ENCODE measurements around the gene ELOVL7.
A peak's percentile ranks its signal among the peaks of the same experiment; 100 is the strongest.
"Not testable (repeated sequence)": the region's sequence is repeated elsewhere in the genome, so short reads cannot be mapped to it uniquely, and the experiment has no call there.

Gene ELOVL7

DNA sequence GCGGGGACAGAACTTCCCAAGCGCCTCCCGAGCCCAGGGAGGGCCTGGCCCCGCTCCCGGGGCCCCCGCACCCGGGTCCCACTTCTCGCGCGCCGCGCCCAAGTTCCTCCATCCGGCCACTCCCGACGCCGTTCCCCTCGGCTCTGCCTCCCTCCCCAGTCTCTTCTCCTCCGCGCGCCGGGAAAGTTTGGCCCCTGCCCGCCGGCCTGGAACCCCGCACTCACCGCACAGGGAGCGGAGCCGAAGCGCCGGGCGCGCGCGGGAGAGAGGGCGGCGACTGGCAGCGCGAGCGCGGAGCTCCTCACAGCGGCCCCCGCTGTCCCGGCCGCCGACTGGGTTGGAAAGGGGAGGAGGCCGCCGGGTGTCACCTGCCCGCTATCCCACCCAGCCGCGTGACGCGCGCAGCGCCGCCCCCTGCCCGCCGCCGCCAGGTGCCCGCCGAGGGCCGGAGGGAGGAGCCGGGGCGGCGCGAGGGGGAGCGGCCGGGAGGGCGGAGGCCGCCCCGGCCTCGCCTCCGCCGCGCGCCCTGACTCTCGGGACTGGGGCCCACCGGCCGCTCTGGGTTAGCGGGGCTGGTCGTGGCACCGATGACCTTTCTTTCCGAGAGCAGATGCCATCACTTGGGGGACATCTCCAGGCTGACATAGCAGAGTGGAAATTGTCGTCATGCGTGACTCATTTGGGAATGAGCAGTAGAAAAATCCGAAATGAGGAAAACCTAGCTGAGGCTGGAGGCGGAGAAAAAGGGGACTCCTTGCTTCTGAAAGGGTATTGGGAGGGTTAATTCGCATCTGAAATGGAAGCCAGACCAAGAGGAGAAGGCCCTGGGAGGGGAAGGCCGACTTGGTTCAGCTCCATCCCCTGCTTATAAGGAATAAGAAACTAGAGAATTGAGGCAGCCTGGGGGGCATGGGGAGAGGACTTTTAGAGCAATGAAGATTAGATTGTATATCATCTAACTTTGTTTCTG, at the start of gene ELOVL7:
TSS of gene ELOVL7 (minus strand) at position 334 of the 970 bp plus-strand sequence. CDS start 56,872 bp downstream, outside the sequence.
- DNase-seq (ENCODE audit: low read depth in 2 of 2), result no peak

DNA sequence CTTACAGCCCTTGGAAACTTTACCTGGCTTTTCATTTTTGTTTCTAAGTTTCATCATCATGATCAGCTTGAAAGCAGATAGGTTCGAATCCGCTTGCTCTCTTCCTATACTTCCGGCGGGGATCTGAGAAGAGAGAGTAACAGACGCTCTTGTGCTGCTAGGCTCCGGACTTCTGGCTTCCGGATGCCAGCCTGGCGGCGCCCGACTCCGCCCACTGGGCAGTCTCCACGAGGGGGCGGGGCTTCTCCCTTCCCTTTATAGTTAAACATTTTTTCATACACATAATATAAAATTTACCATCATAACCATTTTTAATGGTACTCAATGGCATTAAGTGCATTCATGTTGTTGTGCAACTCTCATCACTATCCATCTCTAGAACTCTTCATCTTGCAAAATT, 49.5 kb upstream of the ELOVL7 start:
- DNase-seq (ENCODE audit: low read depth in 2 of 2), result no peak

DNA sequence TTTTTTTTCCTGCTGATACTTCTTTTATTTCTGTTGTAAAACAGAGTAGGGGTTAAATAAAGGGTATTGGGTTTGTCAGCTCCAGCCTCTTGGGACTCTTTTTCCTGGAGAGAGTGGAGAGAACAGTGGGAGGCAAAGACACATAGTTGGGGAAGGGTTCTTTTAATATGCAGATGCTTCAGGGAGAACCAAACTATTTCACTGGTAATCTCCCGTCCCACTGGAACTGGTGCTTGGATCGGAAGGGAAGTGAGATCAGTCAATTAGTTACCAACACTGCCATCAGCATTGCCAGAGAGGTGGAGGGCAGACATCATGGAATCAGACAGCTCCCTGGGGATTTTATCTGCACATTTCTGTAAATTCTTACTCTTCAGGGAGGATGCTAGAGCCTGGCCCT, 47.6 kb upstream of the ELOVL7 start:
- no peak for DNase-seq (ENCODE audit: low read depth in 2 of 2)

DNA sequence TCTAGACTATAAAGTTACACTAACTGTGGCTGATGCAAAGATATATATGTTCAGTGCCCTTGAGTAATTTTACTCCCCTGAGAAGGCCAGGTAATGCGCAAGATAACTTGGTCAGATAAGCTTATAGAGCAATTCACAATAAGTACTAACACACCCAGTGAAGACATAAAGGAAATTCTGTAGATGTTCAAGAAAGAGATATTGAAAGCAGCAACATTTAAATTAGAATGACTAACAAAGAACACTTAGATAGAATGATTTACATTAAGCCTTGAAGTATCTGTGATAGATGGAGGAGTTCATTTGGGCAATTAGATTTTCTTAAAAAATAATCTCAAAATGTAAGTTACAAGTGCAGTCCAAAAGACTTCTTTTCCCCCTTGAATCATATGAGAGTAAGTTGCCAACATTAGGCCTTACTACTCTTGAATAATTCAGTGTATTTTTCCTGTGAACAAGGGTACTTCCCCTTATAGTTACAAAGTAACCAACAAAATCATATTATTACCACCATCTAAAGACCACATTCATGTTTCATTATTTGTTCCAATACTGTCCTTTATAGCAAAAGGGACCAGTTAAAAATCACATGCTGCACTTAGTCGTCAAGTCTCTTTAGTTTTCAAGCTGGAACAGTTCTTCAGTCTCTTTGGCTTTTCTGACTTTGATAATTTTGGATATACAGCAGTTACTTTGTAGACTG, 44.4 kb upstream of the ELOVL7 start:
- no peak for DNase-seq (ENCODE audit: low read depth in 2 of 2)

DNA sequence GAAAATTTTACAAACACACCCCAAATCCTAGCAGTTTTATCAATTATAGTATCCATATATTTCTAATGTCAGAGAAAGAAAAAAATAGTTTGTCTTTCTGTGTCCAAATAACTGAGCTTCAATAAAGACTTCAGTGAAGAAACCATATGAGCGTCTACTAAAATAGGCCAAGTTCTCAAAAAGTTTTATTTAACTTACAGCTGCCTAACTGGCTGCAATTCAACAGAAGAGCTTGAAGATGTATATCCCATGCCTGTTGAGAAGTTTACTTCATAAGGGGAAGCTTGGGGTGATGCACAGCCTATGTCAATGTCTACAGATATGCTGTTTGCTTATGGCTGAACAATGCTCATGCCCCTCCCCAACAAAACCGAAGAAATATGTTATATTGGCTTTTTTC, 43.7 kb upstream of the ELOVL7 start:
- no peak for DNase-seq (ENCODE audit: low read depth in 2 of 2)

DNA sequence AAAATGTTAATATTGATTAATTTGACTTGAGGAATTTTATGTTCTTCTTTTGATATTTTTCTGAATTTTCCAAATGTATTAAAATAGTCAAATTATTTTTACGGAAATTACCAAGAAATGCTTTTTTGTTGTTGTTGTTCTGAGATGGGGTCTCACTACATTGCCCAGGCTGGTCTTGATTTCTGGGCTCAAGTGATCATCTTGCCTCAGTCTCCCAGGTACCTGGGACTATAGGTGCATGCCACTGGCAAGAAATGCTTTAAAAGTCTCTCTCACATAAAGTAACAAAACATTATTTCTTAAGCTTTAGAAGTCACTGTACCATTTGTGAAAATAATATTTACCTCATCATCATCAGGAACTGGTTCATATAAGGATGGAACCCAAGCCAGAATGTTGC, 43.0 kb upstream of the ELOVL7 start:
- DNase-seq (ENCODE audit: low read depth in 2 of 2), result no peak

DNA sequence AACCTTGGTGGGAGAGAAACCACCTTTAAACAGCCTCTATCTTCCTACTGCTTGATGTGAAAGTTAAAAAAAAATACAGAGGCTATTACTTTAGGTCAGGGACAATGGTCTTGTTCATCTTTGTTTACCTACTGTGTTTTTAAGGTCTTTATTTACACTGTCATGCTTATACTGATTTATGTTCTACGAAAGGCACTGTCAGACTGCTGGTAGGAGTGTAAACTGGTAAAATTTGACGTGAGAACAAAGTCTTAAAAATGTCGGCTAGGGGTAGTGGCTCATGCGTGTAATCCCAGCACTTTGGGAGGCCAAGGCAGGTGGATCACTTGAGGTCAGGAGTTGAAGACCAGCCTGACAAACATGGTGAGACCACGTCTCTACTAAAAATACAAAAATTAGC, 42.1 kb upstream of the ELOVL7 start:
- DNase-seq (ENCODE audit: low read depth in 2 of 2), result no peak

DNA sequence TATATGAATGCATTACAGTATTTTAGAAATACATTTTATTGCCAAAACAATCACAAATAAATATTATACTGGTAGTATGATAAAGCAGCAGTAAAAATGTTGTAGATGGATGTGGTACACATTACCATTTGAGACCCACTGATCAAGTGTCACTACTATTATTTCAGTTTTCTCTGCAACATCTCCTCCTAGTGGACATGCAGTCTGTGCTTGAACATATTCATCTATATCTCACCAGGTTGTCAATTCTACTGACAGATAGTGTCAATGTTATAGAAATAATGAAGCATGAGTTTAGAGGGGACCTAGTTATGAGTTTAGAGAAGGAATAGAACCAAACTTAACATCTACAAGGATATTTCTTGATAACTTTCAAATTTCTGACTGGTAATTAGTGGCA, 39.2 kb upstream of the ELOVL7 start:
- DNase-seq (ENCODE audit: low read depth in 2 of 2), result no peak

DNA sequence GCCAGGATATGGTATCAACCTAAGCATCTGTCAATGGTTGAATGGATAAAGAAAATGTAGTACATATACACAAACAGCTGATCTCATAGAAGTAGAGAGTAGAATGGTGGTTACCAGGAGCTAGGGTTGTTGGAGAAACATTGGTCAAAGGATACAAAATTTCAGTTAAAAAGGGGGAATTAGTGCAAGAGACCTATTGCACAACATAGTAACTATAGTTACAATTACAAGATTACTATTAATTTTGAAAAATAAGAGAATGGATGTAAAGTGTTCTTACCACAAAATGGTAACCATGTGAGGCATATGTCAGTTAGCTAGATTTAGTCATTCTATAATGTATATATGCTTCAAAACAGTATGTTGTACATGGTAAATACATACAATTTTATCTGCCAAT, 28.8 kb upstream of the ELOVL7 start:
- no peak for DNase-seq (ENCODE audit: low read depth in 2 of 2)

DNA sequence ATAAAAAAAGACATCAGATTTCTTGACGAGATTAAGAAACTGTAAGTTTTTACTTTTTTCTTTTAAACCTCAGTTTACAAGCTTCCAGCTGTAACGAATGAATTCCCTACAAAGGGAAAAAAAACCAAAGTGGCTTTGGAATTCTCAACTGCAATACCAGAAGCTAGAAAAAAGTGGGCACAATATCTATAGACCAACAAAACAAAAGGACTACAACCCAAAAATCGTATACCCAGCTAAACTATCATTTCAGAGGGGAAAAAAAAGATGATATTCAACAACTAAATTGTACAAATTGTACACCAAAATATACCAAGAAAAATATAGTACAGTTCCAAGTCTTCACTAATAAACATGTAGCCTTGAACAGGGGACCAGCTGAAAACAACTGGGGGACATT, 26.8 kb upstream of the ELOVL7 start:
- no peak for DNase-seq (ENCODE audit: low read depth in 2 of 2)

DNA sequence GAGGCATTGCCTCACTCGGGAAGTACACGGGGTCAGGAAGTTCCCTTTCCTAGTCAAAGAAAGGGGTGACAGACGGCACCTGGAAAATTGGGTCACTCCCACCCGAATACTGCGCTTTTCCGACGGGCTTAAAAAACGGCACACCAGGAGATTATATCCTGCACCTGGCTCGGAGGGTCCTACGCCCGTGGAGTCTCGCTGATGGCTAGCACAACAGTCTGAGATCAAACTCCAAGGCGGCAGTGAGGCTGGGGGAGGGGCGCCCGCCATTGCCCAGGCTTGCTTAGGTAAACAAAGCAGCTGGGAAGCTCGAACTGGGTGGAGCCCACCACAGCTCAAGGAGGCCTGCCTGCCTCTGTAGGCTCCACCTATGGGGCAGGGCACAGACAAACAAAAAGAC, 16.5 kb upstream of the ELOVL7 start:
- not testable (repeated sequence) for DNase-seq (ENCODE audit: low read depth in 2 of 2)

DNA sequence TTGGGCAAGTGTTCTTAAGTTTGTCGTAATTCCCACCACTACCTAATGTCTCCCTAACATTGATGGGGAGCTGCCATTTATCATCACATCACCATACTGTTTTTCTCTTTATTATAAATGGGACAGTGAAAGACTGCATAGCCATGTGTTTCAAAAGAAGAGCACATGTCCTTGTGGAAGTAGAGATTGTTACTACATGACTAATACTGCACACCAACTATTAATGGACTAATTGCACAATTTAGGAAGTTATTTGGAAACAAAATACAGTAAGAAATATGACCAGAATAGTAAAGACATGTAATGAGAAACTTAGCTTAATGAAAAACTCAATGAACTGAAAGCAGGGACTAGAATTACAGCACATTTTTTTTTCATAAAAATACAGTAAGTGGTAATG, 12.0 kb upstream of the ELOVL7 start:
- peak; percentile 15 to 29 for DNase-seq (ENCODE audit: low read depth in 2 of 2)

DNA sequence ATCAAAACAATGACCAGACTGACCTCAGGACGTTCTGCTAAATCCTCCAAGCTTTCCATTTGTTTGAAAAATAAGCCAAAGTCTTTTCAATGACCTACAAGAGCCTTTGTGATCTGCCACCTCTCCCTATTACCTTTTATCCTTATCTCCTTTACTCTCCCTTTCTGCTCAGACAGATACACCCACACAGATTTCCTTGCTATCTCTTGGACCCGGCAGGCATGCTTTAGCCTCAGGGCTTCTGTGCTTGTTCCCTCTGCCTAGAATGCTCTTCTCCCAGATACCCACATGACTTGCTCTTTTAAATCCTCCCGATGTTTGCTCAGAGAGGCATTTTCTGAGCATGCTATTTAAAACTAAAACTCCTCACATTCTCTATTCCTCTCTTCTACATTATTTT, 8.9 kb upstream of the ELOVL7 start:
- no peak for DNase-seq (ENCODE audit: low read depth in 2 of 2)

DNA sequence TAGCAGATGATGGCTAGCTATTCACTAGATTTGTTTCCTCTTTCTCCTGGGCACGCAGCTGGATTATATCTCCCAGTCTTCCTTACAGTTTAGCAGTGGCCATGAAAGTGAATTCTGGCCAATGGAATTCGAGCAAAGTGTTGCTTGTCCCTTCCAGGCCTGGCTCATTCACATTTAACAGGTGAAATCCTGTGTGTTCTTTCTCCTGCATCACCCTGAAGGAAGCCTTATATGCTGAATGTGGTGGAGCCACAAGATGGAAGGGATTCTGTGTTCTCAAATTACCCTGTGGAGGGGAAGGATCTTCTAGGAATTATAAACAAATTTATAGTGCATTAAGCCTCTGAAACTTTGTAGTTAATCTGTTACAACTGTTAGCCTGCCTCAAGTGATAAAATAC, 8.2 kb upstream of the ELOVL7 start:
- no peak for DNase-seq (ENCODE audit: low read depth in 2 of 2)

DNA sequence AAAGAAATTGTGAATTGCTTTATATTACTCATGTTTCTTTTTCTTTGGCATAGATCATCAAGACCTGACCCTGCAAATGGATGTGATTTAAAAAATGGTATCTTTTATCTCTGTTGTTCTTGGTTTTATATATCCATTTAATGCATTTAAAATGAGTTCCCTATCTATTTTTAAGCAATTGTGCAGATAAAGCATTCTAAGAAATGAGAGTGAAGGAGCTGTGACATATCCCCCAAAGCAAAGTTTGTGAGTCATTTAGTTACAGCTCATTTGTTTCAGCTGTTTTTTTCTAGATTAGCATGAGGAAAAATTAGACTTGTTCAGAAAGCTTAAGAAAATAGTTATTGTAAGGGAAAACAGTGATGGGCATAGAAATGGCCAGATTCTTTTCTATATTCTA, 7.6 kb upstream of the ELOVL7 start:
- no peak for DNase-seq (ENCODE audit: low read depth in 2 of 2)

DNA sequence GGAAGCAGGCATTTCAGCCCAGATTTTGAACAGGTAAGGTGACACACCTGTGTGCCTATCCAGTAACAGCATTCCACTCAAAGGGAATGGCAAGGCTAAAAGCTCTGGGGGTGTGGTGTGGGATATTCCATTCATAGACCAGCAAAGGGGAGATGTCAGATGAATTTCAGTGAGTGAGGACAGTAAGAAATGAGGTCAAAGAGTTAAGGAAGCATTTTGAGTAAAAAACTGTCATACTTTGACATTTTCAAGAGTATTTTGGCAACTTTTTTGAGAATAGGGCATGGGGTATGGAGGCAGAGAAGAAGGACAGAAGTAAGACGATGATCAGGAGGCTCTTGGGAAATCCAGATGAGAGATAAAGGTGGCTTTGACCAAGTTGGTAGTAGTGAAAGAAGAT, 2.2 kb upstream of the ELOVL7 start:
- no peak for DNase-seq (ENCODE audit: low read depth in 2 of 2)

DNA sequence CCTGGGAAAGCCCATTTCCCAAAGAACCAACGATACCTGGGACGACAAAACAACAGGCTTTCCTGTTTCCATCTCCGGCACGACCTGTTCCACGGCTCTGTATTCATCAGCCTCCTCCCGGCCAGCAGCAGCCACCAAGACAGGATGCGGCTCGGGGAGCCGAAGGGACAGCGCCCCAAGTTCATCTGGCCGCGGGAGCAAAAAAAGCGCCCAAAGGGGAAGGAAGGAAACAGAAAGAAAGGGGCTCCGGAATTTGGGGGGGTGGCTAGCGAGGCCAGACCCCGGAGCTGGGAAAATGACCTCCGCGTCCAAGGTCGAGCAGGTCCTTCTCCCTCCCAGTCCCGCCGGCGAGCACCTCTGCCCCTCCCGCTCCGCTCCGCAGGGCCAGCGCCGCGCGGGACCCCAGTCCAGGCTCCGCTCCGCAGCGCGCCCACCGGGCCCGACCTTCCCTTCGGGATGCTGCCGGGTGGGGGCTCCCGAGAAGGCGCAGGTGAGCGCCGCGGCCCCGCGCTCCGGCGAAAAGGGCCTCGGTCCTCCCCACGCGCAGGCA, 608 bp downstream of the ELOVL7 start:
- no peak for DNase-seq (ENCODE audit: low read depth in 2 of 2)

DNA sequence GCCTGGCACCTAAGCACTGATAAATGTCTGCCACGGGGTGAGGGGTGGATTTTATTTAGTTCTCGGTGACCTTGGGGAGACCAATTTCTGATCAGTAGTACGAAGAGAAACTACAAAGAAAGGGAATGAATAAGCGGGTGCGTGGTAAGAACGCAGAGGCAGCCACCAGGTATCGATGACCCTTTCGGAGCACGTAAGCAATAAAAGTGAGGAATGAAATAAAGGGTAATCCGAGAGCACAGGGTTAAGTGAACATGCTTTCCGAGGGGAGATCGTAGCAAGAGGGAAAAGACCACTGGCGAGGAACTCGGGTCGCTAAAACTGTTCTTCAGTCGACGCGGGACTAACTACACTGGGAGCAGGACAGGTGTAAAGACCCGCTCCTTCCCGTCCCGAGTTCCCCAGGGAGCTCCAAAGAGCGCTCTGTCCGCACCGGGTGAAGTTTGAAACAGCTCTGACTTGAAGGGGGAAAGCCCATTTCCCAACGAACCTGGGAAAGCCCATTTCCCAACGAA, 1.1 kb downstream of the ELOVL7 start:
- DNase-seq (ENCODE audit: low read depth in 2 of 2), result no peak

DNA sequence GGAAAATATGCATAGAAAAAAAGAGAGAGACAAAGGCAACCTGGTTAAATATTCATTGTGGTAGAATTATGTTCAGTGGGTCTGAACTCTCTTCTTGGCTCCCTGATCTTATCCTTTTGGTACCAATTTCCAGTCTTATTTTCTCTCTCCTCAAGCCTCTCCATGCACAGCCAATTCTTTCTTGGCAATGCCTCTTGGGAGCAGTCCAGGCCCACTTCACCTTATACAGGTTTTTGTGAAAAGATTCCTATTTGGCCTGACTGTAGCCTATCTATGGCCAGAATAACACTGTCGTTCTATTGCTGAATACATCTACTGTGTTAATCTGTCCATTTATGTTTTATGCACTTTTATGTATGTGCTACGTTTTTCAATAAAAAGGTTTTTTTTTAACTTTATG, 2.7 kb downstream of the ELOVL7 start:
- no peak for DNase-seq (ENCODE audit: low read depth in 2 of 2)

DNA sequence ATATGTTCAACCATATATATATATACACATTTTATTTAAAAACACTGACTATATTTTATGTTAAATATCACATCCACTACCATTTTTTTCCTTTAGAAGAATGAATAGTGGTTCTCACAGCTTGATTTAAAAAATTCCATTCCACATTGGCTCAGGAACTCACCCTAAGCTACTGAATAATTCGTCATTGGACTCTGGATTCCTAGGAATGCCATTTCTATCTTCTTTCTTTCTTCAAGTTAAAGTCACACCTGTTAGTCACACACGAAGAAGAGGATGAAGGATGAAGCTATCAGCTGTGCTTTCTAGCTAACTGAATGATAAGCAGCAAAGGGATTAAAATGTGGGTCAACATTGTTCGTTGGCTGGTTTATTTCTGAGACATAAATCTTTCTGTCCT, 7.9 kb downstream of the ELOVL7 start:
- DNase-seq (ENCODE audit: low read depth in 2 of 2), result no peak

DNA sequence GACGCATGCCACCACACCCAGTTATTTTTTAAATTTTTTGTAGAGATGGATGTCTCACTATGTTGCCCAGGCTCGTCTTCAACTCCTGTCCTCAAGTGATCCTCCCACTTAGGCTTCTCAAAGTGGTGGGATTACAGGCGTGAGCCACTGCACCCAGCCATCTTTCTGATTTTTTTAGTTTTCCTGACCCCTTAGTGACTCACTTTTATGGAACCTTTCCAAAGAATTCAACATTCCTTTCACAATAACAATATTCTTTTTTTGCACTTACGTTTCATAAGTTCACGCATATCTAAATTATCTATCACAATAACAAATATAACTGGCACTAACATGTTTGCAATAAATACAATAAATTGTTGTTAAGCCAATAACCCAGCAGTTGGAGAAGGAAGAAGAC, 8.5 kb downstream of the ELOVL7 start:
- no peak for DNase-seq (ENCODE audit: low read depth in 2 of 2)

DNA sequence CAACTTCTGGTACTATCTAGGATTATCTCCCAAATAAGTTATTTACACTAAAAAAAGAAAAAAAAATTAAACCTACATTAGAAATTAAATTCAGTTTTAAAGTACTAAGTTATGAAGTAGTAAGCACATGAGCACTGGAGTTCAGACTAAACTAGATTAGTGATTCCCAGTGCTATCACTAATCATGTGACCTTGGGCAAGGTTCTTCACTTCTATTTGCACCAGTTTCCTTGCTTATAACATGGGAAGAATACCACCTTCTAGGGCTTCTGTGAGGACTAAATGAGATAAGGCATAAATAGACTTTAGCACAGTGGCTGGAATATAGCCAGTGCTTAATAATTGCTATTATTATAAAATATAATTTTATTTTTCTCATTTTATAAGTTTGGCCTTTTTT, 10.5 kb downstream of the ELOVL7 start:
- DNase-seq (ENCODE audit: low read depth in 2 of 2), result no peak

Data from fibroblast of skin of left quadriceps (primary cell).